Fibroblast of lung (primary cell): Measurements from ENCODE around the gene KIF26B. TPM values are rescaled to one million over a fixed set of nuclear protein-coding genes. Genes with fewer than 3 reads are reported as not detected.

Experiments
- DNase-seq, 2 donors: peaks; one replicate each; pipeline versions ENCODE4 v3.0.0 to v3.0.0-alpha.2; 2010; ENCODE audit warnings: low read depth in 2 of 2
- H2AFZ ChIP-seq: 2 replicates; pipeline ENCODE4 v1.5.1; 2012; ENCODE audit warnings: low read length, control low read depth, inconsistent platforms
- H3K27ac ChIP-seq: 2 replicates; pipeline ENCODE4 v1.5.1; 2011; ENCODE audit warnings: low read length, control low read depth; ENCODE audit not compliant: insufficient read depth
- H3K27me3 ChIP-seq: 2 replicates; pipeline ENCODE4 v1.5.1; 2011; ENCODE audit warnings: mild to moderate bottlenecking, low read length; ENCODE audit not compliant: control insufficient read depth, insufficient read depth
- H3K36me3 ChIP-seq: 2 replicates; pipeline ENCODE4 v1.5.1; 2011; ENCODE audit warnings: low read length; ENCODE audit not compliant: control insufficient read depth, insufficient read depth
- H3K4me1 ChIP-seq: 2 replicates; pipeline ENCODE4 v1.5.1; 2011; ENCODE audit warnings: low read length; ENCODE audit not compliant: control insufficient read depth, insufficient read depth; ENCODE audit errors: extremely low read depth
- H3K4me2 ChIP-seq: 2 replicates; pipeline ENCODE4 v1.5.1; 2011; ENCODE audit warnings: low read length, control low read depth; ENCODE audit not compliant: insufficient read depth; ENCODE audit errors: extremely low read depth
- H3K4me3 ChIP-seq, 4 experiments: fragments of 200-600 bp in 1 of 4; sonication (generic) in 1 of 4; replicated peaks in 1 of 4; 2 replicates each; pipeline ENCODE4 v1.5.1; 2011 to 2016; ENCODE audit warnings: low read length in 4 of 4, low read depth in 3 of 4, mild to moderate bottlenecking in 3 of 4, control low read depth in 2 of 4, inconsistent platforms in 1 of 4, mixed read lengths in 1 of 4; ENCODE audit not compliant: insufficient read depth in 1 of 4; ENCODE audit errors: control extremely low read depth in 1 of 4
- H3K79me2 ChIP-seq: 2 replicates; pipeline ENCODE4 v1.5.1; 2012; ENCODE audit warnings: mild to moderate bottlenecking, low read length, inconsistent platforms; ENCODE audit not compliant: control insufficient read depth, insufficient read depth
- H3K9ac ChIP-seq: 2 replicates; pipeline ENCODE4 v1.5.1; 2011; ENCODE audit warnings: mild to moderate bottlenecking, low read length, control low read depth; ENCODE audit not compliant: insufficient read depth
- H3K9me3 ChIP-seq: 2 replicates; pipeline ENCODE4 v1.5.1; 2012; ENCODE audit warnings: low read depth, low read length; ENCODE audit not compliant: control insufficient read depth, insufficient read depth
- H4K20me1 ChIP-seq: 2 replicates; pipeline ENCODE4 v1.5.1; 2011; ENCODE audit warnings: low read length; ENCODE audit not compliant: control insufficient read depth, insufficient read depth; ENCODE audit errors: extremely low read depth
- EZH2 ChIP-seq: IDR thresholded peaks from 2 replicates; pipeline ENCODE4 v1.5.1; 2012; ENCODE audit warnings: low read length, control low read depth, mild to moderate bottlenecking; ENCODE audit errors: missing control alignments
- polyA plus RNA-seq, 2 donors: library from polyadenylated mRNA; depleted of rRNA in 1 of 2; stranded (reverse) in 1 of 2; unstranded in 1 of 2; fragments of >200 nt; gene quantifications; 2 replicates each; pipeline ENCODE4 v1.2.1, GENCODE V29; 2011 to 2012; ENCODE audit warnings: missing spikeins in 1 of 2
- total RNA-seq: library from RNA; depleted of rRNA; stranded (reverse); fragments of >200 nt; gene quantifications from 2 replicates; pipeline ENCODE4 v1.2.1, GENCODE V29; 2014
- TF ChIP-seq, protein P1 (sequence below), 2 donors: IDR thresholded peaks in 1 of 2; conservative IDR thresholded peaks in 1 of 2; 1 replicate in 1 of 2; 2 replicates in 1 of 2; pipeline ENCODE4 v1.5.1; 2011 to 2012; ENCODE audit warnings: low read length in 2 of 2, control low read depth in 1 of 2, inconsistent platforms in 1 of 2, low read depth in 1 of 2, mild to moderate bottlenecking in 1 of 2

Gene KIF26B
- total and polyA plus RNA-seq, 2 donors (not counting 1 experiment from before 2014, with no cell fraction given) = 5.3 to 6.1 TPM

DNA sequence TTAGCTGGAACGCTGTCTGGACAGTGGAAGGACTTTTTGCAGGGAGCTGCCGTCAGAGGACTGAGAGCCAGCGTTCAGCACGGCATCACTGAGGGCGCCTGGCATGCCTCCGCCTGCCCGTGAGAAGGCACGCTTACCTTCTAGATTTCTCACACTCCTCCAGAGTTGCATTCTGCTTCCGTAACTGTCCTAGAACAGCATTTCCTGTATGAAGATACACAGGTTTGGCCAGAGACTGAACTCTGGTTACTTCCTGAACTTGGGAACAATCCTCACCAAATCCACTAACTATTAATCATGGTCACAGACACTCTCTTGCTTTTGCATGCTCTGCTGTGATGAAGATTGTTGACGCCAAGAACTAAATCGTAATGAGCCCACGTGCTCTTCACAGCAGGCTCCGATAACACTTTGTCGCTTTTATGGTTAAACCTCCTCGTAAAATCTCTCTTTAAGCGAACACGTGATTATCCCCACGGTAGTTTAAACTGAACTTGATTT, 93.5 kb downstream of the KIF26B start:
- Histone ChIP-seq H3K4me2 (no peak overlapping the region), H3K9me3 (no peaks in the 10 kb centered on the region), H3K27me3 (no peaks in the 10 kb centered on the region), H3K4me3 (no peak overlapping the region), H3K4me1 (no peaks in the 10 kb centered on the region), H3K9ac (no peak overlapping the region), H2AFZ (no peak overlapping the region), H3K79me2 (no peaks in the 10 kb centered on the region), H3K36me3 (no peaks in the 10 kb centered on the region), H3K27ac (no peak overlapping the region), H4K20me1 (no peaks in the 10 kb centered on the region)
- TF ChIP-seq, protein P1, sequence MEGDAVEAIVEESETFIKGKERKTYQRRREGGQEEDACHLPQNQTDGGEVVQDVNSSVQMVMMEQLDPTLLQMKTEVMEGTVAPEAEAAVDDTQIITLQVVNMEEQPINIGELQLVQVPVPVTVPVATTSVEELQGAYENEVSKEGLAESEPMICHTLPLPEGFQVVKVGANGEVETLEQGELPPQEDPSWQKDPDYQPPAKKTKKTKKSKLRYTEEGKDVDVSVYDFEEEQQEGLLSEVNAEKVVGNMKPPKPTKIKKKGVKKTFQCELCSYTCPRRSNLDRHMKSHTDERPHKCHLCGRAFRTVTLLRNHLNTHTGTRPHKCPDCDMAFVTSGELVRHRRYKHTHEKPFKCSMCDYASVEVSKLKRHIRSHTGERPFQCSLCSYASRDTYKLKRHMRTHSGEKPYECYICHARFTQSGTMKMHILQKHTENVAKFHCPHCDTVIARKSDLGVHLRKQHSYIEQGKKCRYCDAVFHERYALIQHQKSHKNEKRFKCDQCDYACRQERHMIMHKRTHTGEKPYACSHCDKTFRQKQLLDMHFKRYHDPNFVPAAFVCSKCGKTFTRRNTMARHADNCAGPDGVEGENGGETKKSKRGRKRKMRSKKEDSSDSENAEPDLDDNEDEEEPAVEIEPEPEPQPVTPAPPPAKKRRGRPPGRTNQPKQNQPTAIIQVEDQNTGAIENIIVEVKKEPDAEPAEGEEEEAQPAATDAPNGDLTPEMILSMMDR (conservative IDR thresholded peaks at IDR 0.05 in 1 of 2, IDR thresholded peaks at IDR 0.05 in 1 of 2; ENCODE audit: low read depth in 1 of 2, low read length in 2 of 2) = no peak
- no peak for TF ChIP-seq EZH2
- DNase-seq = no peak

DNA sequence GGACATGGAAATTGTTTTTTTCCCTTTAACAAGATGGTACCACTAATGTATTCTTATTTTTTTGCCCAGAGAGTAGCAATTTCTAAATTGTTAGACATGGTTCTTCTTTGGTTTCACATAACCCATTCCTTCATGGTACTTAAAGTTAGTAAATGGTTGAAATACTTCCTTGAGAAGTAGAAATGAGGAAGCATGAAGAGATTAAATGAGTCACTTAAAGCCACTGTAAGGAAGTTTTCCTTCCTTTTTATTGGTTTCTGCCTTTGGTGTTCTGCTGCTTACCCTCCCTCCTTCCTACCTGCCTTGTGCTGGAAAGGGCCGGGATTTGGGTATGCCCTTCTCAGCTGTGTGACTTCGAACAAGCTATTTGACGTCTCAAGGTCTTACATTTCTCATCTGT, 101.0 kb downstream of the KIF26B start:
- H4K20me1 ChIP-seq = no peaks in the 10 kb centered on the region
- no peaks in the 10 kb centered on the region for H3K36me3 ChIP-seq
- no peaks in the 10 kb centered on the region for H3K27me3 ChIP-seq
- no peak overlapping the region for H2AFZ ChIP-seq
- DNase-seq = no peak
- H3K9ac ChIP-seq = no peak overlapping the region
- no peak overlapping the region for H3K4me2 ChIP-seq
- TF ChIP-seq, protein P1 (conservative IDR thresholded peaks at IDR 0.05 in 1 of 2, IDR thresholded peaks at IDR 0.05 in 1 of 2; ENCODE audit: low read depth in 1 of 2, low read length in 2 of 2) = no peak
- TF ChIP-seq EZH2 = no peak
- H3K27ac ChIP-seq = no peak overlapping the region
- H3K4me3 ChIP-seq = no peak overlapping the region
- H3K79me2 ChIP-seq = no peaks in the 10 kb centered on the region
- no peaks in the 10 kb centered on the region for H3K4me1 ChIP-seq
- no peaks in the 10 kb centered on the region for H3K9me3 ChIP-seq

DNA sequence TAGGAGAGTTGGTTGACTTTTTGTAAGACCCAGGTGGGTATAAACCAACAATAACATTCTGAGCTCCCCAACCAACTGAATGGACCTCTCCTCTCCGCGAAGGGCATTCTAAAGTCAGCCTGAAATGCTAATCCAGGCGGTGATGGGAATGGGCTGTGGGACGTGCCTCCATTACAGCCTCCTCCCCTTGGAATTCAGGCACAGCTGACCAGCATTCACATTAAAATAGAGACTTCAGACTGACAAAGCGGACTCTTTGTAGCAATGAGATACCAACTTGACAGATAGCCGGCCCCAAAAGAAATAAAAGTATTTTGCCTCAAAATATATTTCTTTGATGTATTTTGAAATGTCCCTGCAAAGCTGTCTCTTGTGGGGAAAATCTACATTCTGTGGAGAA, 101.7 kb downstream of the KIF26B start:
- no peak overlapping the region for H3K27ac ChIP-seq
- no peaks in the 10 kb centered on the region for H3K27me3 ChIP-seq
- no peaks in the 10 kb centered on the region for H3K36me3 ChIP-seq
- H3K9me3 ChIP-seq = no peaks in the 10 kb centered on the region
- no peak overlapping the region for H3K4me3 ChIP-seq
- H2AFZ ChIP-seq = no peak overlapping the region
- no peak overlapping the region for H3K9ac ChIP-seq
- TF ChIP-seq, protein P1 (conservative IDR thresholded peaks at IDR 0.05 in 1 of 2, IDR thresholded peaks at IDR 0.05 in 1 of 2; ENCODE audit: low read depth in 1 of 2, low read length in 2 of 2) = no peak
- no peak for TF ChIP-seq EZH2
- H3K4me1 ChIP-seq = no peaks in the 10 kb centered on the region
- DNase-seq = no peak
- no peak overlapping the region for H3K4me2 ChIP-seq
- H3K79me2 ChIP-seq = no peaks in the 10 kb centered on the region
- H4K20me1 ChIP-seq = no peaks in the 10 kb centered on the region
